OCI-M2 (cell line): ENCODE results near the gene ZBTB8B.

Experiments used
- DNase-seq: peaks from one replicate; lab custom pipeline; 2025; ENCODE audit not compliant: unreplicated experiment; lab: John Stamatoyannopoulos, UW

ZBTB8B gene

DNA sequence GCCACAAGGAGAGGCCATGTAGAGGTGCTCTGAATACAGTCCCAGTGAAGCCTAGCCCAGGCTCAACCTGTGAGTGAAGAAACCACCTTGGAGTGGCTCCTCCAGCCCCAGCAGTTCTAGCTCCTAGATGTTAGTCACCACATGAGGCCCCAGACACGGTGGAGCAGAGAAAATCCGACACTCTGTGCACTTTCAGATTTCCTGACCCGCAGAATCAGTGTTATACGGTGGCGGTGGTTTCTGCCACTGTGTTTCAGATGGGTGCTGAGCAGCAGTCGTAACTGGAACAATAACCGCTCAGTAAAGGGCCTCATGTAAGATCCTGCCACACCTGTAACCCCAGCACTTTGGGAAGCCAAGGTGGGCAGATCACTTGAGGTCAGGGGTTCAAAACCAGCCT is 38.3 kb downstream of the ZBTB8B start:
- DNase-seq = no peak

DNA sequence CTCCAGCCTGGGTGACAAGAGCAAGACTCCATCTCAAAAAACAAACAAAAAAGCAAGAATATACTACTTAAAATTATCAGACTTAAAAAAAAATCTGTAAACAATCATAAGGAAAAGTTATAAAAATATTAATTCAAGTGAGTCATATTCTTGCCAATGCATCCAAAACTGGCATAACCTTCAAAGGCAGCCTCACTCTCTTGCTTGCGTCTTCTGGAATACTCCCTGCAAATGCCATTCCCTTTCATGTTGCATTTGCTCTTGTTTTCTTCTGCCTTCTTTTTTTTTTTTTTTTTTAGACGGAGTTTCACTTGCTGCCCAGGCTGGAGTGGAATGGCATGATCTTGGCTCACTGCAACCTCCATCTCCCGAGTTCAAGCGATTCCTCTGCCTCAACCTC is 42.1 kb downstream of the ZBTB8B start:
- DNase-seq = no peak

DNA sequence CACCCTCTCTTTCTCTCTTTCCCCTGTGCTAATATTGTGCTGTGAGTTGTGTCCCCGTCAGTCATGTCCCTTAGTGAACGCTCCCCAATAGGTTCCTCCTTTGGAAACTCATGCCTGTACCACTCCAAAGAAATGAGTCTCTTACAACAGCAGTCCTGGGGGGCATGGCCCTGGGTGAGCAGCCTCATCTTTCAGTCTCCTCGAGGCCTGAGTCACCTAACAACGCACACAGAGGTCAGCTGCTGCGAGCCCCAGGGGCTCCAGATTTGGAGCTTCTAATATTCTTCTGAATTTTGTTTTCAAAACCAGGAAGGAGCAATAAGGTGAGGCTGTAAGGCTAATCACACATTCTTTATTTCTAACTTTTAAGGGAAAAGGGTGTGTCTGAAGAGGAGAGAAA is 43.9 kb downstream of the ZBTB8B start:
- DNase-seq = no peak

DNA sequence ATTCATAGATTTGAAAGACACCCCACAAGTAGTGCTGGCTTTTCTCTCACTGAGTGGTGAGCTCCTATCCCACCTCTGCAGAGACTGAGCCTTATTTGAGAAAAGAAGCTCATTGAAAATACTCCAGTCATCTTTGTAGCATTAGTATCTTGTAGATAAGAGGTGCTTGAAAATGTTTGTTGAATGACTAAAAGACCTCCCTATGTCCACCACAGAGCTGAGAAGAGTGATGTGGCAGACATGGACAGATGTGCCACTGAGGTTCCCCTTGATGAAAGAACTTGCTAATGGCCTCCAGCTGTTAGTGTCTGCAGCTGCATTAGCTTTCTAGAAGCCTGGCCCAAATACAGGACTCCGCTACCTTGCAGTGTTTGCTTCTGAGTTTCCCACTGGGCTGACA is 45.1 kb downstream of the ZBTB8B start:
- no peak for DNase-seq
